ENCODE results near the gene SSR3.

SSR3 gene

GRCh38 chr3:156554515-156554841 is 439 bp downstream of the SSR3 start:
- peak overlapping the region; percentile 80 to 93 for H3K27ac ChIP-seq (ENCODE audit: low read depth in 2 of 2, low read length in 2 of 2)
- peak overlapping the region; percentile 88 to 90 for H3K9ac ChIP-seq (ENCODE audit: low read depth in 1 of 2, low read length in 2 of 2)
- peaks cover 8 to 12% of the 10 kb centered on the region in 2 donors for H3K4me1 ChIP-seq (ENCODE audit: control insufficient read depth in 2 of 2, insufficient read depth in 2 of 2, low read length in 2 of 2)

GRCh38 chr3:156553705-156554356 is 1.1 kb downstream of the SSR3 start:
- Histone ChIP-seq H3K36me3 (ENCODE audit: control insufficient read depth in 2 of 2, insufficient read depth in 2 of 2, low read length in 2 of 2) (peaks cover 11 to 27% of the 10 kb centered on the region in 2 donors), H3K4me1 (ENCODE audit: control insufficient read depth in 2 of 2, insufficient read depth in 2 of 2, low read length in 2 of 2) (peaks cover 8 to 12% of the 10 kb centered on the region in 2 donors), H3K9me3 (ENCODE audit: control insufficient read depth in 2 of 2, low read length in 2 of 2) (no peaks in the 10 kb centered on the region), H3K4me3 (ENCODE audit: low read length in 2 of 2) (peak overlapping the region; percentile 96 to 99), H3K9ac (ENCODE audit: low read depth in 1 of 2, low read length in 2 of 2) (peak overlapping the region; percentile 88 to 90), H3K27ac (ENCODE audit: low read depth in 2 of 2, low read length in 2 of 2) (no peak overlapping the region), H3K27me3 (ENCODE audit: control insufficient read depth in 2 of 2, insufficient read depth in 2 of 2, low read length in 2 of 2) (no peaks in the 10 kb centered on the region)

More at GRCh38 chr3:156554515-156554841, 439 bp downstream of the SSR3 start:
- peak overlapping the region; percentile 96 to 99 for H3K4me3 ChIP-seq (ENCODE audit: low read length in 2 of 2)
- H3K36me3 ChIP-seq (ENCODE audit: control insufficient read depth in 2 of 2, insufficient read depth in 2 of 2, low read length in 2 of 2) = peaks cover 10 to 21% of the 10 kb centered on the region in 2 donors
- H3K9me3 ChIP-seq (ENCODE audit: control insufficient read depth in 2 of 2, low read length in 2 of 2) = no peaks in the 10 kb centered on the region
- H3K27me3 ChIP-seq (ENCODE audit: control insufficient read depth in 2 of 2, insufficient read depth in 2 of 2, low read length in 2 of 2) = no peaks in the 10 kb centered on the region

GRCh38 chr3:156552973-156553372 is 1.9 kb downstream of the SSR3 start:
- Histone ChIP-seq H3K27me3 (ENCODE audit: control insufficient read depth in 2 of 2, insufficient read depth in 2 of 2, low read length in 2 of 2) (no peaks in the 10 kb centered on the region), H3K9ac (ENCODE audit: low read depth in 1 of 2, low read length in 2 of 2) (no peak overlapping the region), H3K4me1 (ENCODE audit: control insufficient read depth in 2 of 2, insufficient read depth in 2 of 2, low read length in 2 of 2) (peaks cover 8 to 12% of the 10 kb centered on the region in 2 donors), H3K27ac (ENCODE audit: low read depth in 2 of 2, low read length in 2 of 2) (no peak overlapping the region), H3K36me3 (ENCODE audit: control insufficient read depth in 2 of 2, insufficient read depth in 2 of 2, low read length in 2 of 2) (peaks cover 20 to 35% of the 10 kb centered on the region in 2 donors), H3K4me3 (ENCODE audit: low read length in 2 of 2) (peak overlapping the region in 1 of 2 donors; percentile 96), H3K9me3 (ENCODE audit: control insufficient read depth in 2 of 2, low read length in 2 of 2) (no peaks in the 10 kb centered on the region)

- Histone ChIP-seq H3K27me3 (ENCODE audit: control insufficient read depth in 2 of 2, insufficient read depth in 2 of 2, low read length in 2 of 2) (no peaks in the 10 kb centered on the region), H3K4me3 (ENCODE audit: low read length in 2 of 2) (no peak overlapping the region), H3K9me3 (ENCODE audit: control insufficient read depth in 2 of 2, low read length in 2 of 2) (no peaks in the 10 kb centered on the region), H3K27ac (ENCODE audit: low read depth in 2 of 2, low read length in 2 of 2) (no peak overlapping the region), H3K9ac (ENCODE audit: low read depth in 1 of 2, low read length in 2 of 2) (no peak overlapping the region), H3K4me1 (ENCODE audit: control insufficient read depth in 2 of 2, insufficient read depth in 2 of 2, low read length in 2 of 2) (peaks cover 8 to 12% of the 10 kb centered on the region in 2 donors), H3K36me3 (ENCODE audit: control insufficient read depth in 2 of 2, insufficient read depth in 2 of 2, low read length in 2 of 2) (peaks cover 32 to 47% of the 10 kb centered on the region in 2 donors)
Measured at GRCh38 chr3:156551746-156552145, 3.2 kb downstream of the SSR3 start.

- peaks cover 8 to 12% of the 10 kb centered on the region in 2 donors for H3K4me1 ChIP-seq (ENCODE audit: control insufficient read depth in 2 of 2, insufficient read depth in 2 of 2, low read length in 2 of 2)
- peaks cover 37 to 51% of the 10 kb centered on the region in 2 donors for H3K36me3 ChIP-seq (ENCODE audit: control insufficient read depth in 2 of 2, insufficient read depth in 2 of 2, low read length in 2 of 2)
- no peaks in the 10 kb centered on the region for H3K9me3 ChIP-seq (ENCODE audit: control insufficient read depth in 2 of 2, low read length in 2 of 2)
- no peaks in the 10 kb centered on the region for H3K27me3 ChIP-seq (ENCODE audit: control insufficient read depth in 2 of 2, insufficient read depth in 2 of 2, low read length in 2 of 2)
- H3K4me3 ChIP-seq (ENCODE audit: low read length in 2 of 2) = no peak overlapping the region
- H3K9ac ChIP-seq (ENCODE audit: low read depth in 1 of 2, low read length in 2 of 2) = no peak overlapping the region
- H3K27ac ChIP-seq (ENCODE audit: low read depth in 2 of 2, low read length in 2 of 2) = no peak overlapping the region
Measured at GRCh38 chr3:156551261-156551660, 3.7 kb downstream of the SSR3 start.

- H3K9ac ChIP-seq (ENCODE audit: low read depth in 1 of 2, low read length in 2 of 2) = no peak overlapping the region
- peaks cover 4 to 7% of the 10 kb centered on the region in 2 donors for H3K4me1 ChIP-seq (ENCODE audit: control insufficient read depth in 2 of 2, insufficient read depth in 2 of 2, low read length in 2 of 2)
- H3K27ac ChIP-seq (ENCODE audit: low read depth in 2 of 2, low read length in 2 of 2) = no peak overlapping the region
Measured at GRCh38 chr3:156548902-156549301, 6.0 kb downstream of the SSR3 start.

GRCh38 chr3:156548041-156548687 is 6.8 kb downstream of the SSR3 start:
- Histone ChIP-seq H3K9ac (ENCODE audit: low read depth in 1 of 2, low read length in 2 of 2) (no peak overlapping the region), H3K4me1 (ENCODE audit: control insufficient read depth in 2 of 2, insufficient read depth in 2 of 2, low read length in 2 of 2) (peaks cover 0 to 4% of the 10 kb centered on the region in 2 donors), H3K27ac (ENCODE audit: low read depth in 2 of 2, low read length in 2 of 2) (no peak overlapping the region), H3K4me3 (ENCODE audit: low read length in 2 of 2) (no peak overlapping the region), H3K9me3 (ENCODE audit: control insufficient read depth in 2 of 2, low read length in 2 of 2) (no peaks in the 10 kb centered on the region), H3K36me3 (ENCODE audit: control insufficient read depth in 2 of 2, insufficient read depth in 2 of 2, low read length in 2 of 2) (peaks cover 54 to 68% of the 10 kb centered on the region in 2 donors), H3K27me3 (ENCODE audit: control insufficient read depth in 2 of 2, insufficient read depth in 2 of 2, low read length in 2 of 2) (no peaks in the 10 kb centered on the region)

More at GRCh38 chr3:156548902-156549301, 6.0 kb downstream of the SSR3 start:
- Histone ChIP-seq H3K27me3 (ENCODE audit: control insufficient read depth in 2 of 2, insufficient read depth in 2 of 2, low read length in 2 of 2) (no peaks in the 10 kb centered on the region), H3K4me3 (ENCODE audit: low read length in 2 of 2) (no peak overlapping the region), H3K9me3 (ENCODE audit: control insufficient read depth in 2 of 2, low read length in 2 of 2) (no peaks in the 10 kb centered on the region), H3K36me3 (ENCODE audit: control insufficient read depth in 2 of 2, insufficient read depth in 2 of 2, low read length in 2 of 2) (peaks cover 53 to 61% of the 10 kb centered on the region in 2 donors)

GRCh38 chr3:156547637-156548036 is 7.3 kb downstream of the SSR3 start:
- Histone ChIP-seq H3K27me3 (ENCODE audit: control insufficient read depth in 2 of 2, insufficient read depth in 2 of 2, low read length in 2 of 2) (no peaks in the 10 kb centered on the region), H3K27ac (ENCODE audit: low read depth in 2 of 2, low read length in 2 of 2) (no peak overlapping the region), H3K9ac (ENCODE audit: low read depth in 1 of 2, low read length in 2 of 2) (no peak overlapping the region), H3K4me3 (ENCODE audit: low read length in 2 of 2) (no peak overlapping the region), H3K36me3 (ENCODE audit: control insufficient read depth in 2 of 2, insufficient read depth in 2 of 2, low read length in 2 of 2) (peaks cover 56 to 71% of the 10 kb centered on the region in 2 donors), H3K9me3 (ENCODE audit: control insufficient read depth in 2 of 2, low read length in 2 of 2) (no peaks in the 10 kb centered on the region), H3K4me1 (ENCODE audit: control insufficient read depth in 2 of 2, insufficient read depth in 2 of 2, low read length in 2 of 2) (peaks cover 0 to 4% of the 10 kb centered on the region in 2 donors)

- H3K27ac ChIP-seq (ENCODE audit: low read depth in 2 of 2, low read length in 2 of 2) = no peak overlapping the region
- no peaks in the 10 kb centered on the region for H3K27me3 ChIP-seq (ENCODE audit: control insufficient read depth in 2 of 2, insufficient read depth in 2 of 2, low read length in 2 of 2)
- H3K36me3 ChIP-seq (ENCODE audit: control insufficient read depth in 2 of 2, insufficient read depth in 2 of 2, low read length in 2 of 2) = peaks cover 45 to 54% of the 10 kb centered on the region in 2 donors
- no peak overlapping the region for H3K9ac ChIP-seq (ENCODE audit: low read depth in 1 of 2, low read length in 2 of 2)
- no peak overlapping the region for H3K4me3 ChIP-seq (ENCODE audit: low read length in 2 of 2)
- no peaks in the 10 kb centered on the region for H3K4me1 ChIP-seq (ENCODE audit: control insufficient read depth in 2 of 2, insufficient read depth in 2 of 2, low read length in 2 of 2)
- no peaks in the 10 kb centered on the region for H3K9me3 ChIP-seq (ENCODE audit: control insufficient read depth in 2 of 2, low read length in 2 of 2)
Measured at GRCh38 chr3:156543043-156543555, 11.8 kb downstream of the SSR3 start.
